HG02943 (cell line): ENCODE data around the gene NRM.
A peak's percentile ranks its signal among the peaks of the same experiment; 100 is the strongest.

Experiments used
- ATAC-seq: cut with Tn5 transposase; IDR thresholded peaks from one replicate; pipeline ENCODE4 v1.9.1; 2021; ENCODE audit warnings: mild to moderate bottlenecking, low read depth, moderate library complexity; ENCODE audit not compliant: unreplicated experiment

NRM gene

GRCh38 chr6:30689022-30689865 lies 1.5 kb downstream of the NRM start:
- no peak for ATAC-seq

- no peak for ATAC-seq
Measured at GRCh38 chr6:30688569-30688968, 2.2 kb downstream of the NRM start.

DNA sequence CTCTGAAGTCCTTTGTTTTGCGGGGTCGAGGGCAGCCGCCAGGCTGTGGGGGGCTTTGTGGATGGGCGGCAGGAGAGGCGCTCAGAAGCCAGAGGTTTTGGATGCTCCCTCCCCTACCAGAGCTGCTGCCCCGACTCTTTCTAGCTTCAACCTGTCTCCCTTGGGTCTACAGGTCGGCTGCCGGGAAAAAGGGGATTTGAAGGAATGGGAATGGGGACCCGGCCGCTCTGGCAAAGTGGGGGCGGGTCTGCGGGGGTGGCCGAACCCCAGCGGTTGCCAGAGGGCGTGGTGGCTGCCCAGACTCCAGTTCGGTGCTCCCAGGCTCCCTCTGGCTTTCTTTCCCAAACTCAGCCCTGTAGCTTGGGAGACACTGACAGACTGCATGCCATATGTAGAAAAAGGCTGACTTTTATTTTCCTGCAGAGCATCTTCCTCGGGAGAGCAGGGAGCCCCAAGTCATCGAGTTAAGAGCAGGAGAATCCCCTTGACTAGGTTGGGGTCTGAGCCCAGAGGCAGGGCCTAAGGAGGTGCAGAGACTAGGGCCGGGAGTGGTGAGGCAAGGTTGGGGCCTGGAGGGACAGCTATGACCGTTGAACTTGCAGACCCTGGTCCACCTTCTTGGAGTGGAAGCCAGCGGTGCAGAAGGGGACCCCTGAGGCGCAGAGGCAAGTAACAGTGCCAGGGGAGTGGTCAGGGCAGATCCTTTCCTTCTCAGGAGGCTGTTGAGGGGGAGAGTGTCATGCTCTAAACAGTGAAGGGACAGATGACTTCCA lies 2.9 kb downstream of the NRM start:
- ATAC-seq = no peak

DNA sequence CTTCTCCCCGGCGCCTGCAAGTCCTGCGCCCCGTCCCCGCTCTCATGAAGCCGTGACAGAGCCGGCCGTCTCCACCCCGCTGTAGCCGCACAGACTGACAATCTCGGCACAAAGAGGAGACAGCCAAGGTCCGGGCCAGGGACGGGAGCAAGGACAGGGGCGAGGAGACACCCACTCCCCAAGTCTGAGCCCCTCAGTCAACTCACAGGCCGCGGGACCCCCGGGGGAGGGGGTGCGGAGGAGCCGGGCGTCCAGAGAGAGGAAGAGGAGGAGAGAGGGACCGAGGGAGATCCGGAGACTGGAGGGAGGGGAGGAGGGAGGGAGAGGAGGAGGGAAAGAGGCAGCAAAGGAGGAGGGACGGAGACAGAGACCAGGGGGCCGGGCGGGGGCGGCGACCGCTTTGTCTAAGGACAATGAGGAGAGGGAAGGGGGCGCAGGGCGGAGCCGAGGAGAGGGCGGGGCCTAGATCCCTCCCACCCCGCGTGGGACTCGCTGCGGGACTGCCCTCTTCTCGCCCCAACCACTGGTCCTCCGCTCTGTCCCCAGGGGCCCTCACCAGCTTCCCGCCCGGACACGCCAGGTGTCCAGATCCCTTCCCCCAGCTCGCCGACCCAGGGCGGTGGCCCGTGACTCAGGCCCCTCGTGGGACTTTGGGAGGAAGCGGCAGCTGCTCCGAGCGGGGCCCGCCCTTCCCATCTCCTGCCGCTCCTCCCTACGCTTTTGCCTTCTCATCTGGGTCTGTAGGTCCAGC lies 3.7 kb downstream of the NRM start:
- peak; percentile 41 for ATAC-seq

DNA sequence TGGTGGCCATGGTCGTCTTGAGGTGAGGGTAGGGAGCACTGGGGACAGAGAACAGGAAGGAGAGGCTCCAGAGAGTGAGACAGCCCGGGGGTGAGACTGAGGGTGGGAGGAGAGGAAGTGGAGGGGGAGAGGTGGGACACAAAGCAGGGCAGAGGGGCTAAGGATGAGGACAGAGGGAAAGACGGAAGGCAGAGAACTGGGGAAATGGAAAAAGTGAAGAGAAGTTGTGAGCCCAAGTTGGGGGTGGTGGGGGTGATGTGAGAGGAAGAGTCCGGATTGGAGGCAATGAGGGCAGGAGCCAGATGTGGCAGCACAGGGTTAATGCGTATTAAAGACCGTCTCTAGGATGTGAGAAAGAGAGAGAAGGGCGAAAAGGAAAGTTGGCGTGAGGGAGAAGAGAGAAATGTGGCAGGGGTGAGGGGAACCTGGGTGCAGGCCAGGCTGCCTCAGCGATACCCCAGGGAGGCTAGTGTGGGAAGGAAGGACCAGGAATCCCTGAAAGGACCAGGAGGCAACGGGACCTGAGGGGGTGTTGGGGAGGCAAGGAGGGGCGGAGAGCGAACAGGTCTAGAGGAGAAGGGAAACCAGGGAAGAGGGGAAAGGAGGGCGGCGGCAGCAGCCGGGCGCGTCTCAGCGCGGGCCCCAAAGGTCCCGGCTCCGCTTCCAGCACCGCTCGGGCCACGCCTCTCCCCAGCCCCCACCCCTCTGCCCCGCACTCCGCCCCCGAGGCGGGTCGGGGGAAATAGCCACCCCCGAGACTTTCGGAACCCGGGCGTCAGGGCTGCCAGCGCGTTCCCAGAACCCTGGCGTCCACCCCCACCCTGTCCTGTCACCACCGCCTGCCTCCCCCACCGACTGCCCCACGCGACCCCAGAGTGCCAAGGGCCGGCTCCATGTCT lies 4.5 kb downstream of the NRM start, which contains the start of gene PPP1R18:
TSS of gene PPP1R18 (minus strand) at position 637 of the 899 bp plus-strand sequence. CDS start at position 10, 627 bp downstream.
- no peak for ATAC-seq

GRCh38 chr6:30685157-30686008 lies 5.4 kb downstream of the NRM start:
- ATAC-seq = no peak

DNA sequence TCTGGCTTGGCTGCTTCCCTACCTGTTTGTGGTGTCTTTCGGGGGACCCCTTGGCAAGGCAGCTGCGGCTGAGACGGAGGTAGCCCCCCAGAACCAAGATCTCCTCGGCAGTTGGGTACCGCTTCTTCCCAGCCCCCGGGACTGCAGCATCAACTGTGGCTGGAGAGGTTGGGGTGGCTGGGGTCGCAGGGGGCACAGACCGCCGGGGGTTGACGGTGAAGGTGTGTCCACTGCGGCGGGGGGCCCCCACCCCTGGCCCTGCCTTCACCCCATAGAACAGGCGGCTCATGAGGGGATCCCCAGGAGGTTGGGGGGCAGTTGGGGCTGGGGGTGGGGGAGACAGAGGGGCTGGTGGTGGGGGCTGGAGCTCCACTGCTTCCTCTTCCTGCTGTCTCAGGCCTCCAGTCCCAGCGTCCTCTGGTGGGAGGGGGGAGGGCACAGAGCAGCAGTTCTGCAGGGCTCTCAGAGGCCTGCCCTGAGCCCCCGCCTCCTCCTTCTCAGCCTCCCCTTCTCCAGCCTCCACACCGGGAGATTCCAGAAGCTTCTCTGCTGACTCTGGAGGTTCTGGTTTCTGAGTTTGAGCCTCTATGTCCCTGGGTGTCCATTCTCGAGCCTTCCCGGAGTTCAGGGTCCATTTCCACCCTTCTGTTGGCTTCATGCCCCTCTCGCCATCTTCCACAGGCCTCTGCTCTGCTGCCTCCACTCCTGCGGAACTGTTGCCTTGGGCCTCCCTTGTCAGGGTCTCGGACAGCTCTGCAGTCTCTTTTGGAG lies 6.2 kb downstream of the NRM start:
- ATAC-seq = no peak

DNA sequence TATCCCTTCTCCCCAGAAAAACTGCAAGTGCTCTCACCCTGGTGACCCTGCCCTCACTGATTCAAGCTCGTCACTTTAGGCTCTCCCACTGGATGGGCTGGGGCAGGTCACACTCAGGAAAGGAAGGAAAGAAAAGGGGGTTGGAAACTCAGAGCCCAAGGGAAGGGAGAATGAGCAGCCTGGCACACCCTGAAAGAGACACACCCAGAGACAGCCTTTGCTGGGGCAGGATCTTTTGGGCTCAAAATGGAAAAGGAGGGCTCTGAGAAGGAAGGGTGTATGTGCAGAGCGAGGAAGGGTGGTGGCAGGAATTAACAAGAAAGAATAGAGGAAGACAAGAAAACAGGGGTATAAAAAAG lies 6.8 kb downstream of the NRM start:
- no peak for ATAC-seq

DNA sequence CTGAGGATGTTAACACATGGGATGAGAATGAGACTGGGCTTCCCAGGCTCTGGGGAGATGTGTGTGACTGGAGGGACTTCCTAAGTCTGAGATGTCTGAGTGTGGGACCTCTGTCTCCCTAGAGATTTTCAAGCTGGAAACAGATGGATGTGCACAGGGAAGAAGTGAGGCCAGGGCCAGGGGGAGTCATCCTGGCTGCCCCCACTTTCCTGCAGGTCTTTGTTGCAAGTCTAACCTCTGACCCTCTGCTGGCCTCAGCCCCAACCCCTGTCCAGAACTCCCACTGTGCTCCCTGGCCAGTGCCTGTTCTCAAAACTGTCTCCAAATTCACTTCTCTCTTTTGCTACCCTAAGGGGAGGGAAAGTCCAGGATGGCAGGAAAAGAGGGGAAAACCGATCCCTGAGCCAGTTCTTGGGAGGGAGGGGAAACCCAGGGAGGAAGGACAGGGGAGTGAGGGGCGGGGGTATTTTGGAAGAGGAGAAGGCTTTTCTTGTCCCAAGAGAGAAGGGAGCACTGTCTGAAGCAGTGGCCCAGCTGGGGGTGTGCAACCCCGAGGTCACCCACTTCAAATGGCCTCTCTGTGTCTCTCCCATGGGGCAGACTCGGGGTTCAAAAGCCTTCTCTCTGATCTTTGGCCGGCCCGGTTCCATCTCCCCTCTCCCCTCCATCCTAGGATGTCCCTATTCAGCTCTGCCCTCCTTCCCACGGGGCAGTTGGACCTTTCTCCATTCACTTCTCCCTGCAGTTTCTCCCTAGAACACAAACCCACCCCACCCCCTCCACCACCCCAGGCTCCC lies 7.4 kb downstream of the NRM start:
- ATAC-seq = no peak

GRCh38 chr6:30682143-30683117 lies 8.4 kb downstream of the NRM start:
- peak; percentile 47 for ATAC-seq

- ATAC-seq = no peak
Measured at GRCh38 chr6:30681766-30682142, 9.0 kb downstream of the NRM start.

DNA sequence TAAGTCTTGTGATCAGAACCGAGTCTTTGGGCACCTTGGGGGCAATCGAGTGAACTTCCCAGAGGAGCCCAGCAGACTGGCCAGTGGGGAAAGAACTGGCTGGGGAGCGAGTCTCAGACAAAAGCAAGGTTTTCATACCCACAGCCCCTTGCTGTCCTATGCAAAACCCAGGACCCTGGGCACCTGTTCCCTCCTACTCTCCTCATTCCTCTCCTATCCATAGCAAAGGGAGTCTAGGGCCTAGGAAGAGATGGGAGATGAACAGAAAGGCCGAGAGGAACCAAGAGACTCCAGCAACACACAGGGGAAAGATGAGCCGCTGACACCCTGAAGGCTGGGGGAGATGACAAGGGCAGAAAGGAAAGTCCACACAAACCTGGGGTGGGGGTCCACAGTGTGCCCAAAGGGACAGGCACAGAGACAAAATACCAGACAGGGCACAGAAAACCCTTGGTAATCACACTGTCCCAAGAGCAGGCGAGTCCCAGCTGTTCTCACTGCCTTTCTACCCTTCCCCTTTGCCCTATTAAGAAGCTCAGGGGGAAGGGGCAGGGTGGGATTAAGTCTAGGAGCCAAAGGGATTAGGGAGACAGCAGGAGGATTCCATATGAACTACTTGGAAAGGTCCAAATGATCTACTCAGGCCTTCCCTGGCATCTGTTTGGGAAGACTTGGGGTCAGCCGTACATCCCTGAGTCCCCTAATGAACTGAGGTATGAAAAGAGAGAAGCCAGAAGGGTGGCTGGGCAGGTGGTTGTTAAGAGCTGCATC lies 10.8 kb downstream of the NRM start:
- no peak for ATAC-seq

GRCh38 chr6:30678964-30679726 lies 11.6 kb downstream of the NRM start:
- ATAC-seq = no peak

DNA sequence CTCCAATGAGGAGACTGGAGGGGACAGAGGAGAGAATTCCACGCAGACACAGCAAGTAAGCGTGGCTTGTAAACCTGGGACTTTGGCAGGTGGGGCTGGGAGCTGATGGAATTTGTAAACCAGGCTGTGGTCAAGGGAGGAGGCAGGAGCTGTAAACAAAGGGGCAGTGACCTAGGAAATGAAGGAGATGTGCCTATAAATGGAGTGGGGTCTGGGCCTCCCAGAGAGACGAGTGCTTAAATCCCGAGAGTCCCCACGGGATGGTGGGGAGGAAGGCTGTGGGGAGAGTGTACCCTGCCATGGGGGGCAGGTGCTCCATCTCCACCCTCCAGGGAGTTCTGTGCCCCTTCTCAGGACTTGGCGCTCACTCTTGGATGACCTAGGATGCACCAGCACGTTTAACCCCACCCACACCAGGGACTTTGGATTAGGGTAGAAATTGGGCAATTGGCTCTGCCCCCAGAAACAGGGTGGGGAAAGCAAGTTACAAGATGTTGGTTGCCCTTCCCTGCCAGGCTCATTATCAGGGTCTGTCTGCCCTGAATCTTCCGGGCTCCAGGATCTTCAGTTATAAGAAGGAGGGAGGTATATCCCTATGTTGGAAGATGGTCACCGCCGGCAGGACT lies 14.0 kb downstream of the NRM start:
- no peak for ATAC-seq
